Measurements from ENCODE around the gene ZCCHC2.

GRCh38 chr18:62500174-62500573, 22.7 kb upstream of the ZCCHC2 start:
- TF ChIP-seq CTCF (IDR thresholded peaks at IDR 0.05): no peak
- no peak for TF ChIP-seq POLR2AphosphoS5 (IDR thresholded peaks at IDR 0.05)
- TF ChIP-seq POLR2A (IDR thresholded peaks at IDR 0.05): no peak
- TF ChIP-seq EP300 (IDR thresholded peaks at IDR 0.05; ENCODE audit: low read depth): no peak

All from transverse colon (tissue), 4 donors.